ENCODE measurements around the gene BID.

The BID gene

DNA sequence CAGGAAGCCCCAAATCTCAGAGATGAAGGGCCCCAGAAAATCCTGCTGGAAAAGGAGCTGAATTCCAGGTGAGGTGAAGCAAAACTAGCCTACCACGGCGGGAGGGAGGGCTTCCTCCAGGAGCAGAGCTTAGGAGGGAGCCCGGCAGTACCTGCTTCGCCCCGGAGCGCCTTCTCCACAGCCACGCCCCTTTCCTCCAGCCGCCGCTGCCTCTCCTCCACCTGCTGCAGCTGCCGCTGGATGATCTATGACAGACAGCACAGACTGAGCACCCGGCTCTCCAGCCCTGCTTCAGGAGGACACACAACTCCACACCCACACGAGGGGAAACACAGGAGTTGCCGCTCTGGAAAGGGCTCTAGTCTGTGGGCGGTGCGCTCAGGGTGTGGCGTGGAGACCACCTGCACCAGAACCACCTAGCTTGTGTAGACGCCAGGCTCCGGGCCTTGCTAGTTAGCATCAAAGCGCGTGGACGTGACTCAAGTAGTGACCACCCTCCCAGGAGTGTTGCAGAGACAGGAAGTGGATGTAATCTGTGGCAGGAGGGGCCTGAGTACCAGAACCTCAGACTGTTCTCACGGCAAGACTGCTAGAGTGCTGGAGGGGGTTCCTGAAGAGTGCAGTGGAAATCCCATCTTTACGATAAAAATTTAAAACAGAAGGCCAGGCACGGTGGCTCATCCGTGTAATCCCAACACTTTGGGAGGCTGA lies 34.6 kb upstream of the BID start:
- H3K4me1 Mint-ChIP-seq = no peaks in the 10 kb centered on the region
- no peak overlapping the region for H3K4me3 Mint-ChIP-seq
- ATAC-seq = no peak
- H3K27ac Mint-ChIP-seq = peak overlapping the region; percentile 58
- DNase-seq (ENCODE audit: low spot score in 2 of 2) = no peak
- H3K36me3 Mint-ChIP-seq = peaks cover 74% of the 10 kb centered on the region
- no peaks in the 10 kb centered on the region for H3K9me3 Mint-ChIP-seq

GRCh38 chr22:17807578-17808410 lies 33.5 kb upstream of the BID start:
- DNase-seq (ENCODE audit: low spot score in 2 of 2) = no peak
- no peak for ATAC-seq
- Mint-ChIP-seq H3K27ac (no peak overlapping the region), H3K4me3 (no peak overlapping the region), H3K36me3 (peaks cover 68% of the 10 kb centered on the region), H3K4me1 (no peaks in the 10 kb centered on the region), H3K9me3 (no peaks in the 10 kb centered on the region)

GRCh38 chr22:17807086-17807485 lies 32.8 kb upstream of the BID start:
- Mint-ChIP-seq H3K4me3 (no peak overlapping the region), H3K27ac (no peak overlapping the region), H3K4me1 (peaks cover 5% of the 10 kb centered on the region), H3K36me3 (peaks cover 63% of the 10 kb centered on the region), H3K9me3 (no peaks in the 10 kb centered on the region)
- no peak for ATAC-seq
- no peak for DNase-seq (ENCODE audit: low spot score in 2 of 2)

DNA sequence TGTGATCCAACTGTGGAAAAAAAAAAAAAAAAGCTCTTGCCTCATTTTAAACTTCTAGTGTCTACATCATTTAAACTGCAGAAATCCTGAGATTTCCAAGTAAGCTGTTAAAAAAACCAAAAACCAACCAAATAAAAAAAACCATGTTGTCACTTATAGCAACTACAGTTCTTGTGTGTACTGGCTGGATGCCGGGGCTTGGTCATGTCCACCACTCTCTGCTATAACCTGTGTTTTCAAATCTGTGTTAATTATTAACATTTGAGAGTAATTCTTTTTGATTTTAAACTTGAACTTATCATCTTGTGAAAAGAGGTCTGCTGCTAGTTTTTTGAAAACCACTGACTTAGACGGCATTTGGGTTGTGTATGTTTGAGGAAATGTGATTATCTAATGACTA lies 32.2 kb upstream of the BID start:
- H3K9me3 Mint-ChIP-seq = no peaks in the 10 kb centered on the region
- no peak overlapping the region for H3K27ac Mint-ChIP-seq
- H3K36me3 Mint-ChIP-seq = peaks cover 64% of the 10 kb centered on the region
- peaks cover 5% of the 10 kb centered on the region for H3K4me1 Mint-ChIP-seq
- H3K4me3 Mint-ChIP-seq = no peak overlapping the region
- ATAC-seq (no peak), DNase-seq (ENCODE audit: low spot score in 2 of 2) (no peak)

GRCh38 chr22:17804331-17805080 lies 30.2 kb upstream of the BID start:
- H3K4me1 Mint-ChIP-seq = peaks cover 5% of the 10 kb centered on the region
- no peak for ATAC-seq
- no peaks in the 10 kb centered on the region for H3K9me3 Mint-ChIP-seq
- no peak overlapping the region for H3K4me3 Mint-ChIP-seq
- H3K36me3 Mint-ChIP-seq = peaks cover 57% of the 10 kb centered on the region
- no peak for DNase-seq (ENCODE audit: low spot score in 2 of 2)
- no peak overlapping the region for H3K27ac Mint-ChIP-seq

- Mint-ChIP-seq H3K27ac (no peak overlapping the region), H3K4me3 (no peak overlapping the region), H3K4me1 (peaks cover 5% of the 10 kb centered on the region), H3K36me3 (peaks cover 52% of the 10 kb centered on the region), H3K9me3 (no peaks in the 10 kb centered on the region)
- ATAC-seq (no peak), DNase-seq (ENCODE audit: low spot score in 2 of 2) (no peak)
These were observed 29.5 kb upstream of the BID start for GRCh38 chr22:17803609-17804270.

DNA sequence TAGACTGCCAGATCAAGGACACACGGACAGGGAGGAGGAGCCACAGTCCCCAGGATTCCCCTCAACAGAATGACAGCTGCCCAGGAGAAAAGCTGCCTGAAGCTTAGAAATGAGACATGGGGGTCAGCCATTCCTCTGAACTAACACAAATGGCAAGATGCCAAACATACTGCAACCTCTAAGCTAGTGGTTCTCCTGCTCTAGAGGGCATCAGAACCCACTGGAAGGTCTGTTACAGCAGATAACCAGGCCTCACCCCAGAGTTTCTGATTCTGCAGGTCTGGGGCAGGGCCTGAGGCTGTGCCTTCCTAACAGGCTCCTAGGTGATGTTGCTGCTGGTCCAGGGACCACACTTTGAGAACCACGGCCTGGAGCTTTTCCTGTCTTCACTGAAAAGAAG lies 28.6 kb upstream of the BID start:
- no peaks in the 10 kb centered on the region for H3K9me3 Mint-ChIP-seq
- ATAC-seq (no peak), DNase-seq (ENCODE audit: low spot score in 2 of 2) (no peak)
- H3K27ac Mint-ChIP-seq = no peak overlapping the region
- peaks cover 5% of the 10 kb centered on the region for H3K4me1 Mint-ChIP-seq
- H3K36me3 Mint-ChIP-seq = peaks cover 43% of the 10 kb centered on the region
- H3K4me3 Mint-ChIP-seq = no peak overlapping the region

GRCh38 chr22:17802411-17802810 lies 28.1 kb upstream of the BID start:
- peaks cover 41% of the 10 kb centered on the region for H3K36me3 Mint-ChIP-seq
- H3K27ac Mint-ChIP-seq = peak overlapping the region; percentile 85
- H3K4me1 Mint-ChIP-seq = peaks cover 5% of the 10 kb centered on the region
- H3K4me3 Mint-ChIP-seq = no peak overlapping the region
- ATAC-seq = no peak
- no peaks in the 10 kb centered on the region for H3K9me3 Mint-ChIP-seq
- DNase-seq (ENCODE audit: low spot score in 2 of 2) = no peak

DNA sequence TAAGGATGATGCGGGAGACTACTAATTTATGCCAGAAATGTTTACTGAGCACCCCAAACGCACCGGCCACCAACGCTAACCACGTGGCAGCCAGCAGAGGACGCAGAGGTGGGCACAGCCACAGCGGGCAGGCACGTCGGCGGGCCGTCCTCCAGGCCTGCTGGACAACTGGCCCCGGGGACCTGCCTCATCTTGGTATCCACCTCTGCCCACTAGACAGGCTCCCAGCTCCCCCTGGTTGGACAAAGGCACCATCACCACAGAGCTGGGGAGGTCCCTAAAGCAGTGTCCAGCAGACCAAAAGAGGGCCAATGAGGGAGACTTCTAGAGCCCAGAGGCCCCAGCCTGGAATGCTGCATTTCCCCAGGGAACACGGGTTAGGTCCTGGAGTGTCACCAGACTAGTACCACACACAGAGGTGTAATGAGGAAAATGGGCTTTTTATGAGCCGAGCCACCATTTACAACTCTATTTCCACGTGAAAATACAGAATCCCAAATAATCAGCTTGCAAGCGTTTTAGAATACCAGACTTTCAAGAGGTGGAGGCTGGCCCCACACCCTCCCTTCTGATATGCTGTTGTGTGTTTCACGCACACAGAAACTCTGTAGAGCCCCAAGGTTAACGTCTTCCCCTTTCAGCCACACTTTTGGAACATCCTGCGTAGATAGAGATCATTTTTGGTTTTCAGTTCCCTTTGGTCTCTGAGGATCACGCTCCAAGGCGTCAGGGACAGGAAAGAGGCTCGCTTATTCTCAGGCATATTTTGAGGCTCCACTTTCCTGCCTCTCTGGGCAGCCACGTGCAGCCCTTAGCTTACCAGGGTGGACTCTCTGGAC lies 23.7 kb upstream of the BID start:
- no peaks in the 10 kb centered on the region for H3K9me3 Mint-ChIP-seq
- DNase-seq (ENCODE audit: low spot score in 2 of 2) = no peak
- H3K4me1 Mint-ChIP-seq = peaks cover 5% of the 10 kb centered on the region
- ATAC-seq = no peak
- no peak overlapping the region for H3K4me3 Mint-ChIP-seq
- no peak overlapping the region for H3K27ac Mint-ChIP-seq
- peaks cover 25% of the 10 kb centered on the region for H3K36me3 Mint-ChIP-seq

DNA sequence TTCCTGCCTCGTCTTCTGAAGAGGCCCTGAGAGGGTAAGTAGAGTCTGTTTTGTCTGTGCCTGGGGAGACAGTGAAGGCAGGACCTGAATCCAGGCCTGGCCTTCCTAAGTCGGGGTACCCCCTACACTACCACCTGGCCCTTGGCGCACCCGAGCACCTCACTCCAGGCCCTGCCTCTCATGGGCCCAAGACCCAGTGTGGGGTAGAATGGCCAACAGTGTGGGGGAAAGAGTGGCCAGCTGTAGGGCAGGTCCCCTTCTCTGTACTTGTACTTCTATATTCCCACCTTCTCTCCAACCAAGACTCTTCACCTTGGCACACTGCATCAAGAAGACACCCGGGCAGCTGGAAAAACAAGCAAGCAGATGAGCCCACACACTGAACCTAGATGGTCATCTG lies 22.4 kb upstream of the BID start:
- Mint-ChIP-seq H3K4me1 (no peaks in the 10 kb centered on the region), H3K4me3 (no peak overlapping the region), H3K9me3 (no peaks in the 10 kb centered on the region), H3K36me3 (peaks cover 22% of the 10 kb centered on the region), H3K27ac (no peak overlapping the region)
- no peak for ATAC-seq
- no peak for DNase-seq (ENCODE audit: low spot score in 2 of 2)

- Mint-ChIP-seq H3K9me3 (no peaks in the 10 kb centered on the region), H3K27ac (no peak overlapping the region), H3K4me1 (no peaks in the 10 kb centered on the region), H3K36me3 (peaks cover 22% of the 10 kb centered on the region), H3K4me3 (no peak overlapping the region)
- ATAC-seq (no peak), DNase-seq (ENCODE audit: low spot score in 2 of 2) (no peak)
These were observed 21.6 kb upstream of the BID start for GRCh38 chr22:17795661-17796548.

GRCh38 chr22:17794726-17795542 lies 20.7 kb upstream of the BID start:
- Mint-ChIP-seq H3K36me3 (peaks cover 31% of the 10 kb centered on the region), H3K27ac (peak overlapping the region; percentile 23)

DNA sequence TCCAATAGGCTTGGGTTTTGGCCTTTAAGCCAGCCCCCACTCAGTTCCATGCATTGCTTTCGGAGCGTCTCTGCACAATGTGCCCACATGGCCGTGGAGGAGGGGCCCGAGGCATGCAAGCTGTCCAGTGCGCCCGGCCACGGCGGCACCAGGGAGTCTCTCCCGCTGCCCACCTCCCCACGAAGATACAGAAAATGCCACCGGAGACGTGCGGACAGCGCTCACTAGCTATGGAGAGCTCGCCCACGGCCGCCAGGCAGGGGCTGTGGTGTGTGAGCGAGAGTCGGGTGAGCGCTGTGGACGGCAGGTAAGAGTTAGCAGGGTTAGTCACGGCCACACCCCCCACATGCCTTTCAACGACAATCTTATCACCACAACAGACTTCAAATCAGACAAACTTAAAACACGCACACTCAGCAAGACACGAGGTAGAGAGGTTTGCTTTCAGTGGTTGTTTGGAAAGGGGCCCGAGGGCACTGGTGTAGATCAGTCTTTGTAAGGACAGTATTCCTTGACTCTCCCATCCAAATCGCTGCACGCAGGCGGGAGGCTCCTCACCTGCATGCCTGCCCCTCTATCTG lies 18.7 kb upstream of the BID start:
- no peak for ATAC-seq
- H3K4me1 Mint-ChIP-seq = no peaks in the 10 kb centered on the region
- peak overlapping the region; percentile 76 for H3K27ac Mint-ChIP-seq
- H3K4me3 Mint-ChIP-seq = no peak overlapping the region
- H3K9me3 Mint-ChIP-seq = no peaks in the 10 kb centered on the region
- DNase-seq (ENCODE audit: low spot score in 2 of 2) = no peak
- peaks cover 33% of the 10 kb centered on the region for H3K36me3 Mint-ChIP-seq

More at GRCh38 chr22:17794726-17795542, 20.7 kb upstream of the BID start:
- ATAC-seq = no peak
- H3K4me3 Mint-ChIP-seq = no peak overlapping the region
- H3K9me3 Mint-ChIP-seq = no peaks in the 10 kb centered on the region
- H3K4me1 Mint-ChIP-seq = no peaks in the 10 kb centered on the region
- DNase-seq (ENCODE audit: low spot score in 2 of 2) = no peak

Data from stimulated activated effector memory CD8-positive, alpha-beta T cell treated with anti-CD3 and anti-CD28 coated beads, Interleukin-12 subunit alpha, Interleukin-12 subunit beta, amount 100 ng/mL, for 72 hours (primary cell).